H1 (cell line): Measurements from ENCODE around the gene ZFAND6. TPM values are rescaled to one million over a fixed set of nuclear protein-coding genes. Genes with fewer than 3 reads are reported as not detected.

Experiments
- BRCA1 ChIP-seq: IDR thresholded peaks from 2 replicates; pipeline ENCODE4 v1.6.1; 2012; ENCODE audit warnings: low read depth, low read length, improper control_type of control experiment
- CTBP2 ChIP-seq: IDR thresholded peaks from 2 replicates; pipeline ENCODE4 v1.7.0; 2011; ENCODE audit warnings: borderline replicate concordance, mild to moderate bottlenecking, moderate library complexity, mixed read lengths, low read length; ENCODE audit not compliant: insufficient read depth, insufficient read length
- GTF2F1 ChIP-seq: IDR thresholded peaks from 2 replicates; pipeline ENCODE4 v1.6.1; 2012; ENCODE audit warnings: low read depth, low read length, improper control_type of control experiment, borderline replicate concordance
- HDAC2 ChIP-seq, 2 experiments: fragments of 300-600 bp in 1 of 2; sonication (generic) in 1 of 2; IDR thresholded peaks; 2 replicates each; pipeline ENCODE4 v1.6.1; 2011 to 2012; ENCODE audit warnings: low read depth in 2 of 2, low read length in 2 of 2, mild to moderate bottlenecking in 2 of 2, moderate library complexity in 2 of 2, borderline replicate concordance in 1 of 2, inconsistent platforms in 1 of 2
- POLR2AphosphoS5 ChIP-seq: IDR thresholded peaks from 2 replicates; pipeline ENCODE4 v1.6.1; 2011; ENCODE audit warnings: low read depth, low read length
- SUZ12 ChIP-seq: fragments of 200-600 bp; sonication (generic); IDR thresholded peaks from 2 replicates; pipeline ENCODE4 v1.6.1; 2012; ENCODE audit warnings: mild to moderate bottlenecking, inconsistent platforms, low read length, moderate library complexity, mixed read lengths
- TAF7 ChIP-seq: optimal IDR thresholded peaks from 2 replicates; pipeline ENCODE3; 2011; ENCODE audit warnings: low read depth, mild to moderate bottlenecking, inconsistent platforms, low read length, moderate library complexity, borderline replicate concordance
- TEAD4 ChIP-seq: IDR thresholded peaks from 2 replicates; pipeline ENCODE4 v1.6.1; 2012; ENCODE audit warnings: low read depth, low read length, inconsistent platforms, mixed read lengths
- YY1 ChIP-seq: IDR thresholded peaks from 2 replicates; pipeline ENCODE4 v1.6.1; 2011; ENCODE audit warnings: low read depth, mild to moderate bottlenecking, low read length
- polyA plus RNA-seq, 7 experiments: library from polyadenylated mRNA; depleted of rRNA in 3 of 7; stranded (reverse) in 5 of 7; unstranded in 2 of 7; fragments of >200 nt in 5 of 7; fragments of 200-250 nt in 2 of 7; gene quantifications; 1 replicate in 5 of 7; 2 replicates in 1 of 7; 4 replicates in 1 of 7; pipeline versions ENCODE4 v1.2.1 to v1.2.3, GENCODE V29; 2011 to 2013; ENCODE audit warnings: missing spikeins in 2 of 7, mixed read lengths in 2 of 7
- total RNA-seq: library from RNA; stranded (reverse); fragmentation: NEBNext Ultra II Directional; extraction: Animal tissue kit (Norgen Biotek cat#: 25700); gene quantifications from 2 replicates; pipeline ENCODE4 v1.2.1, GENCODE V29; 2021
- TF ChIP-seq, protein P1 (sequence below): fragments of 300-600 bp; sonication (generic); IDR thresholded peaks from 2 replicates; pipeline ENCODE4 v1.7.1; 2012; ENCODE audit warnings: low read length, moderate library complexity, mild to moderate bottlenecking, inconsistent platforms; ENCODE audit not compliant: insufficient replicate concordance
- TF ChIP-seq, protein P2 (sequence below): IDR thresholded peaks from 2 replicates; pipeline ENCODE4 v1.6.1; 2011; ENCODE audit warnings: low read length, improper control_type of control experiment

ZFAND6 gene
- total and polyA plus RNA-seq, 2 of the 8 experiments (the other 6 are each of a cell fraction or from before 2014, with no cell fraction given), result 136 to 237 TPM

DNA sequence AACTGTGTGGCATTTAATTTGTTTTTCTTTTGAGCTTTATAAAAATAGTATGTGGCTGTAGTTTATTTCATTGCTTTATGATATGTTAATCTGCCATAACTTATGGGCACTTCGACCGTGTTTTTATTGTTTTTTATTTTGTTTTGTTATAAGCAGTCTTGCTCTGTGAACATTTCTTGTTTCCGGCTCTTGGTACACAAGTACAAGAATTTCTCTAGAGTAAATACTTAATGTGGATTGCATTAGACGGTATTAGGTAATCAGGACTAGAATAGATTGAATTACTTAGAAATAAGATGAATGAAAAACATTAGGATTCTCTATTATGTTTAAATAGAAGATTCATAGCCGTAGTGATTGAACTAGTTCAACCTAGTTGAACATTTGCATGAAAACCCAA lies 2.1 kb downstream of the ZFAND6 start (continued):
- TF ChIP-seq, protein P1, sequence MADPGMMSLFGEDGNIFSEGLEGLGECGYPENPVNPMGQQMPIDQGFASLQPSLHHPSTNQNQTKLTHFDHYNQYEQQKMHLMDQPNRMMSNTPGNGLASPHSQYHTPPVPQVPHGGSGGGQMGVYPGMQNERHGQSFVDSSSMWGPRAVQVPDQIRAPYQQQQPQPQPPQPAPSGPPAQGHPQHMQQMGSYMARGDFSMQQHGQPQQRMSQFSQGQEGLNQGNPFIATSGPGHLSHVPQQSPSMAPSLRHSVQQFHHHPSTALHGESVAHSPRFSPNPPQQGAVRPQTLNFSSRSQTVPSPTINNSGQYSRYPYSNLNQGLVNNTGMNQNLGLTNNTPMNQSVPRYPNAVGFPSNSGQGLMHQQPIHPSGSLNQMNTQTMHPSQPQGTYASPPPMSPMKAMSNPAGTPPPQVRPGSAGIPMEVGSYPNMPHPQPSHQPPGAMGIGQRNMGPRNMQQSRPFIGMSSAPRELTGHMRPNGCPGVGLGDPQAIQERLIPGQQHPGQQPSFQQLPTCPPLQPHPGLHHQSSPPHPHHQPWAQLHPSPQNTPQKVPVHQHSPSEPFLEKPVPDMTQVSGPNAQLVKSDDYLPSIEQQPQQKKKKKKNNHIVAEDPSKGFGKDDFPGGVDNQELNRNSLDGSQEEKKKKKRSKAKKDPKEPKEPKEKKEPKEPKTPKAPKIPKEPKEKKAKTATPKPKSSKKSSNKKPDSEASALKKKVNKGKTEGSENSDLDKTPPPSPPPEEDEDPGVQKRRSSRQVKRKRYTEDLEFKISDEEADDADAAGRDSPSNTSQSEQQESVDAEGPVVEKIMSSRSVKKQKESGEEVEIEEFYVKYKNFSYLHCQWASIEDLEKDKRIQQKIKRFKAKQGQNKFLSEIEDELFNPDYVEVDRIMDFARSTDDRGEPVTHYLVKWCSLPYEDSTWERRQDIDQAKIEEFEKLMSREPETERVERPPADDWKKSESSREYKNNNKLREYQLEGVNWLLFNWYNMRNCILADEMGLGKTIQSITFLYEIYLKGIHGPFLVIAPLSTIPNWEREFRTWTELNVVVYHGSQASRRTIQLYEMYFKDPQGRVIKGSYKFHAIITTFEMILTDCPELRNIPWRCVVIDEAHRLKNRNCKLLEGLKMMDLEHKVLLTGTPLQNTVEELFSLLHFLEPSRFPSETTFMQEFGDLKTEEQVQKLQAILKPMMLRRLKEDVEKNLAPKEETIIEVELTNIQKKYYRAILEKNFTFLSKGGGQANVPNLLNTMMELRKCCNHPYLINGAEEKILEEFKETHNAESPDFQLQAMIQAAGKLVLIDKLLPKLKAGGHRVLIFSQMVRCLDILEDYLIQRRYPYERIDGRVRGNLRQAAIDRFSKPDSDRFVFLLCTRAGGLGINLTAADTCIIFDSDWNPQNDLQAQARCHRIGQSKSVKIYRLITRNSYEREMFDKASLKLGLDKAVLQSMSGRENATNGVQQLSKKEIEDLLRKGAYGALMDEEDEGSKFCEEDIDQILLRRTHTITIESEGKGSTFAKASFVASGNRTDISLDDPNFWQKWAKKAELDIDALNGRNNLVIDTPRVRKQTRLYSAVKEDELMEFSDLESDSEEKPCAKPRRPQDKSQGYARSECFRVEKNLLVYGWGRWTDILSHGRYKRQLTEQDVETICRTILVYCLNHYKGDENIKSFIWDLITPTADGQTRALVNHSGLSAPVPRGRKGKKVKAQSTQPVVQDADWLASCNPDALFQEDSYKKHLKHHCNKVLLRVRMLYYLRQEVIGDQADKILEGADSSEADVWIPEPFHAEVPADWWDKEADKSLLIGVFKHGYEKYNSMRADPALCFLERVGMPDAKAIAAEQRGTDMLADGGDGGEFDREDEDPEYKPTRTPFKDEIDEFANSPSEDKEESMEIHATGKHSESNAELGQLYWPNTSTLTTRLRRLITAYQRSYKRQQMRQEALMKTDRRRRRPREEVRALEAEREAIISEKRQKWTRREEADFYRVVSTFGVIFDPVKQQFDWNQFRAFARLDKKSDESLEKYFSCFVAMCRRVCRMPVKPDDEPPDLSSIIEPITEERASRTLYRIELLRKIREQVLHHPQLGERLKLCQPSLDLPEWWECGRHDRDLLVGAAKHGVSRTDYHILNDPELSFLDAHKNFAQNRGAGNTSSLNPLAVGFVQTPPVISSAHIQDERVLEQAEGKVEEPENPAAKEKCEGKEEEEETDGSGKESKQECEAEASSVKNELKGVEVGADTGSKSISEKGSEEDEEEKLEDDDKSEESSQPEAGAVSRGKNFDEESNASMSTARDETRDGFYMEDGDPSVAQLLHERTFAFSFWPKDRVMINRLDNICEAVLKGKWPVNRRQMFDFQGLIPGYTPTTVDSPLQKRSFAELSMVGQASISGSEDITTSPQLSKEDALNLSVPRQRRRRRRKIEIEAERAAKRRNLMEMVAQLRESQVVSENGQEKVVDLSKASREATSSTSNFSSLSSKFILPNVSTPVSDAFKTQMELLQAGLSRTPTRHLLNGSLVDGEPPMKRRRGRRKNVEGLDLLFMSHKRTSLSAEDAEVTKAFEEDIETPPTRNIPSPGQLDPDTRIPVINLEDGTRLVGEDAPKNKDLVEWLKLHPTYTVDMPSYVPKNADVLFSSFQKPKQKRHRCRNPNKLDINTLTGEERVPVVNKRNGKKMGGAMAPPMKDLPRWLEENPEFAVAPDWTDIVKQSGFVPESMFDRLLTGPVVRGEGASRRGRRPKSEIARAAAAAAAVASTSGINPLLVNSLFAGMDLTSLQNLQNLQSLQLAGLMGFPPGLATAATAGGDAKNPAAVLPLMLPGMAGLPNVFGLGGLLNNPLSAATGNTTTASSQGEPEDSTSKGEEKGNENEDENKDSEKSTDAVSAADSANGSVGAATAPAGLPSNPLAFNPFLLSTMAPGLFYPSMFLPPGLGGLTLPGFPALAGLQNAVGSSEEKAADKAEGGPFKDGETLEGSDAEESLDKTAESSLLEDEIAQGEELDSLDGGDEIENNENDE, result no peak
- TF ChIP-seq GTF2F1, result no peak
- no peak for TF ChIP-seq CTBP2
- TF ChIP-seq BRCA1, result no peak
- TF ChIP-seq, protein P2, sequence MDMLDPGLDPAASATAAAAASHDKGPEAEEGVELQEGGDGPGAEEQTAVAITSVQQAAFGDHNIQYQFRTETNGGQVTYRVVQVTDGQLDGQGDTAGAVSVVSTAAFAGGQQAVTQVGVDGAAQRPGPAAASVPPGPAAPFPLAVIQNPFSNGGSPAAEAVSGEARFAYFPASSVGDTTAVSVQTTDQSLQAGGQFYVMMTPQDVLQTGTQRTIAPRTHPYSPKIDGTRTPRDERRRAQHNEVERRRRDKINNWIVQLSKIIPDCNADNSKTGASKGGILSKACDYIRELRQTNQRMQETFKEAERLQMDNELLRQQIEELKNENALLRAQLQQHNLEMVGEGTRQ, result no peak
- no peak for TF ChIP-seq POLR2AphosphoS5
- TF ChIP-seq HDAC2 (IDR thresholded peaks at IDR 0.05; ENCODE audit: borderline replicate concordance in 1 of 2, low read depth in 2 of 2, low read length in 2 of 2), result no peak
- TF ChIP-seq TAF7, result no peak
- no peak for TF ChIP-seq TEAD4
- TF ChIP-seq YY1, result no peak
- TF ChIP-seq SUZ12, result no peak
